ENCODE measurements around the gene SUGCT.

DNA sequence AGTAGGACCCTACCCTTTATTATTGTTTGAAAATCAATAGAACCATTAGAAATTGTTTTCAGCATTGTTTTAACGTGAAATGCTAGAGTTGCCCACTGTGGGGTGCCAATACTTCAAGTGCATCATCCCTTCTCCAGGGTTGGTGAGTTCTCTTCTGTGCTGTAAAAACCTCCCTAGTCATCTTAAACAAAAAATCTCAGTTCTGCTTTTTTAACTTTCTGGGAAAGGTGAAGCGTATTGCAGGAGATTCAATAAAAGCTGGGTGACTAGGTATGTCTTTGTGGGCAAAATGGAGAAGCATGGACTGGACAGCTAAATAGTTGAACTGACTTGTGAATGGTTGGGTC is 699.1 kb downstream of the SUGCT start:
- TF ChIP-seq ZNF133 (tag by site-specific recombination; IDR thresholded peaks at IDR 0.05) (no peak), ZNF114 (tag by site-specific recombination; IDR thresholded peaks at IDR 0.05) (no peak), SALL2 (tag by site-specific recombination; IDR thresholded peaks at IDR 0.05; ENCODE audit: borderline replicate concordance) (no peak), KLF1 (tag by site-specific recombination; IDR thresholded peaks at IDR 0.05) (no peak), ZFP41 (tag by site-specific recombination; IDR thresholded peaks at IDR 0.05; ENCODE audit: borderline replicate concordance) (no peak)
- TF ChIP-seq, protein P1, sequence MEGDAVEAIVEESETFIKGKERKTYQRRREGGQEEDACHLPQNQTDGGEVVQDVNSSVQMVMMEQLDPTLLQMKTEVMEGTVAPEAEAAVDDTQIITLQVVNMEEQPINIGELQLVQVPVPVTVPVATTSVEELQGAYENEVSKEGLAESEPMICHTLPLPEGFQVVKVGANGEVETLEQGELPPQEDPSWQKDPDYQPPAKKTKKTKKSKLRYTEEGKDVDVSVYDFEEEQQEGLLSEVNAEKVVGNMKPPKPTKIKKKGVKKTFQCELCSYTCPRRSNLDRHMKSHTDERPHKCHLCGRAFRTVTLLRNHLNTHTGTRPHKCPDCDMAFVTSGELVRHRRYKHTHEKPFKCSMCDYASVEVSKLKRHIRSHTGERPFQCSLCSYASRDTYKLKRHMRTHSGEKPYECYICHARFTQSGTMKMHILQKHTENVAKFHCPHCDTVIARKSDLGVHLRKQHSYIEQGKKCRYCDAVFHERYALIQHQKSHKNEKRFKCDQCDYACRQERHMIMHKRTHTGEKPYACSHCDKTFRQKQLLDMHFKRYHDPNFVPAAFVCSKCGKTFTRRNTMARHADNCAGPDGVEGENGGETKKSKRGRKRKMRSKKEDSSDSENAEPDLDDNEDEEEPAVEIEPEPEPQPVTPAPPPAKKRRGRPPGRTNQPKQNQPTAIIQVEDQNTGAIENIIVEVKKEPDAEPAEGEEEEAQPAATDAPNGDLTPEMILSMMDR (tag by site-specific recombination; IDR thresholded peaks at IDR 0.05), result no peak
- TF ChIP-seq, protein P2, sequence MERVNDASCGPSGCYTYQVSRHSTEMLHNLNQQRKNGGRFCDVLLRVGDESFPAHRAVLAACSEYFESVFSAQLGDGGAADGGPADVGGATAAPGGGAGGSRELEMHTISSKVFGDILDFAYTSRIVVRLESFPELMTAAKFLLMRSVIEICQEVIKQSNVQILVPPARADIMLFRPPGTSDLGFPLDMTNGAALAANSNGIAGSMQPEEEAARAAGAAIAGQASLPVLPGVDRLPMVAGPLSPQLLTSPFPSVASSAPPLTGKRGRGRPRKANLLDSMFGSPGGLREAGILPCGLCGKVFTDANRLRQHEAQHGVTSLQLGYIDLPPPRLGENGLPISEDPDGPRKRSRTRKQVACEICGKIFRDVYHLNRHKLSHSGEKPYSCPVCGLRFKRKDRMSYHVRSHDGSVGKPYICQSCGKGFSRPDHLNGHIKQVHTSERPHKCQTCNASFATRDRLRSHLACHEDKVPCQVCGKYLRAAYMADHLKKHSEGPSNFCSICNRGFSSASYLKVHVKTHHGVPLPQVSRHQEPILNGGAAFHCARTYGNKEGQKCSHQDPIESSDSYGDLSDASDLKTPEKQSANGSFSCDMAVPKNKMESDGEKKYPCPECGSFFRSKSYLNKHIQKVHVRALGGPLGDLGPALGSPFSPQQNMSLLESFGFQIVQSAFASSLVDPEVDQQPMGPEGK (tag by site-specific recombination; IDR thresholded peaks at IDR 0.05), result no peak
- TF ChIP-seq, protein P3, sequence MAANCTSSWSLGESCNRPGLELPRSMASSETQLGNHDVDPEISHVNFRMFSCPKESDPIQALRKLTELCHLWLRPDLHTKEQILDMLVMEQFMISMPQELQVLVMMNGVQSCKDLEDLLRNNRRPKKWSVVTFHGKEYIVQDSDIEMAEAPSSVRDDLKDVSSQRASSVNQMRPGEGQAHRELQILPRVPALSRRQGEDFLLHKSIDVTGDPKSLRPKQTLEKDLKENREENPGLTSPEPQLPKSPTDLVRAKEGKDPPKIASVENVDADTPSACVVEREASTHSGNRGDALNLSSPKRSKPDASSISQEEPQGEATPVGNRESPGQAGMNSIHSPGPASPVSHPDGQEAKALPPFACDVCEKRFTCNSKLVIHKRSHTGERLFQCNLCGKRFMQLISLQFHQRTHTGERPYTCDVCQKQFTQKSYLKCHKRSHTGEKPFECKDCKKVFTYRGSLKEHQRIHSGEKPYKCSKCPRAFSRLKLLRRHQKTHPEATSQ (tag by site-specific recombination; IDR thresholded peaks at IDR 0.05), result no peak

All from HEK293 (cell line).